Measurements from ENCODE around the gene MSH6. TPM values are rescaled to one million over a fixed set of nuclear protein-coding genes. Genes with fewer than 3 reads are reported as not detected.
A peak's percentile ranks its signal among the peaks of the same experiment; 100 is the strongest.

Gene MSH6
- total and polyA plus RNA-seq, 2 of the 13 experiments (the other 11 are each of a cell fraction or from before 2014, with no cell fraction given): 20.8 to 113 TPM

- no peak; the same call in 1 of the 2 replicates for TF ChIP-seq BRCA1 (CRISPR knock-in tag; IDR thresholded peaks at IDR 0.05)
- TF ChIP-seq CEBPG (CRISPR knock-in tag; IDR thresholded peaks at IDR 0.05): 0 out of 2 replicates have a peak, but pooled peaks have one; percentile 2
- TF ChIP-seq, protein P1, sequence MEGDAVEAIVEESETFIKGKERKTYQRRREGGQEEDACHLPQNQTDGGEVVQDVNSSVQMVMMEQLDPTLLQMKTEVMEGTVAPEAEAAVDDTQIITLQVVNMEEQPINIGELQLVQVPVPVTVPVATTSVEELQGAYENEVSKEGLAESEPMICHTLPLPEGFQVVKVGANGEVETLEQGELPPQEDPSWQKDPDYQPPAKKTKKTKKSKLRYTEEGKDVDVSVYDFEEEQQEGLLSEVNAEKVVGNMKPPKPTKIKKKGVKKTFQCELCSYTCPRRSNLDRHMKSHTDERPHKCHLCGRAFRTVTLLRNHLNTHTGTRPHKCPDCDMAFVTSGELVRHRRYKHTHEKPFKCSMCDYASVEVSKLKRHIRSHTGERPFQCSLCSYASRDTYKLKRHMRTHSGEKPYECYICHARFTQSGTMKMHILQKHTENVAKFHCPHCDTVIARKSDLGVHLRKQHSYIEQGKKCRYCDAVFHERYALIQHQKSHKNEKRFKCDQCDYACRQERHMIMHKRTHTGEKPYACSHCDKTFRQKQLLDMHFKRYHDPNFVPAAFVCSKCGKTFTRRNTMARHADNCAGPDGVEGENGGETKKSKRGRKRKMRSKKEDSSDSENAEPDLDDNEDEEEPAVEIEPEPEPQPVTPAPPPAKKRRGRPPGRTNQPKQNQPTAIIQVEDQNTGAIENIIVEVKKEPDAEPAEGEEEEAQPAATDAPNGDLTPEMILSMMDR (CRISPR knock-in tag; IDR thresholded peaks at IDR 0.05): no peak; the same call in 1 of the 2 replicates
- TF ChIP-seq ZC3H4 (CRISPR knock-in tag; IDR thresholded peaks at IDR 0.05; ENCODE audit: borderline replicate concordance): no peak
- no peak for TF ChIP-seq KLF9 (CRISPR knock-in tag; IDR thresholded peaks at IDR 0.05; ENCODE audit: low read depth)
- peak; percentile 54; the same call in 1 of the 2 replicates for TF ChIP-seq ZNF546 (CRISPR knock-in tag; conservative IDR thresholded peaks at IDR 0.05)
- TF ChIP-seq, protein P2, sequence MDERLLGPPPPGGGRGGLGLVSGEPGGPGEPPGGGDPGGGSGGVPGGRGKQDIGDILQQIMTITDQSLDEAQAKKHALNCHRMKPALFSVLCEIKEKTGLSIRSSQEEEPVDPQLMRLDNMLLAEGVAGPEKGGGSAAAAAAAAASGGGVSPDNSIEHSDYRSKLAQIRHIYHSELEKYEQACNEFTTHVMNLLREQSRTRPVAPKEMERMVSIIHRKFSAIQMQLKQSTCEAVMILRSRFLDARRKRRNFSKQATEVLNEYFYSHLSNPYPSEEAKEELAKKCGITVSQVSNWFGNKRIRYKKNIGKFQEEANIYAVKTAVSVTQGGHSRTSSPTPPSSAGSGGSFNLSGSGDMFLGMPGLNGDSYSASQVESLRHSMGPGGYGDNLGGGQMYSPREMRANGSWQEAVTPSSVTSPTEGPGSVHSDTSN (CRISPR knock-in tag; IDR thresholded peaks at IDR 0.05): no peak
- TF ChIP-seq ZSCAN29 (CRISPR knock-in tag; conservative IDR thresholded peaks at IDR 0.05): no peak
- TF ChIP-seq, protein P3, sequence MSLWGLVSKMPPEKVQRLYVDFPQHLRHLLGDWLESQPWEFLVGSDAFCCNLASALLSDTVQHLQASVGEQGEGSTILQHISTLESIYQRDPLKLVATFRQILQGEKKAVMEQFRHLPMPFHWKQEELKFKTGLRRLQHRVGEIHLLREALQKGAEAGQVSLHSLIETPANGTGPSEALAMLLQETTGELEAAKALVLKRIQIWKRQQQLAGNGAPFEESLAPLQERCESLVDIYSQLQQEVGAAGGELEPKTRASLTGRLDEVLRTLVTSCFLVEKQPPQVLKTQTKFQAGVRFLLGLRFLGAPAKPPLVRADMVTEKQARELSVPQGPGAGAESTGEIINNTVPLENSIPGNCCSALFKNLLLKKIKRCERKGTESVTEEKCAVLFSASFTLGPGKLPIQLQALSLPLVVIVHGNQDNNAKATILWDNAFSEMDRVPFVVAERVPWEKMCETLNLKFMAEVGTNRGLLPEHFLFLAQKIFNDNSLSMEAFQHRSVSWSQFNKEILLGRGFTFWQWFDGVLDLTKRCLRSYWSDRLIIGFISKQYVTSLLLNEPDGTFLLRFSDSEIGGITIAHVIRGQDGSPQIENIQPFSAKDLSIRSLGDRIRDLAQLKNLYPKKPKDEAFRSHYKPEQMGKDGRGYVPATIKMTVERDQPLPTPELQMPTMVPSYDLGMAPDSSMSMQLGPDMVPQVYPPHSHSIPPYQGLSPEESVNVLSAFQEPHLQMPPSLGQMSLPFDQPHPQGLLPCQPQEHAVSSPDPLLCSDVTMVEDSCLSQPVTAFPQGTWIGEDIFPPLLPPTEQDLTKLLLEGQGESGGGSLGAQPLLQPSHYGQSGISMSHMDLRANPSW (CRISPR knock-in tag; IDR thresholded peaks at IDR 0.05; ENCODE audit: borderline replicate concordance): peak; percentile 28; the same call in 1 of the 2 replicates
- peak; percentile 98 for TF ChIP-seq MAX (IDR thresholded peaks at IDR 0.05)
- TF ChIP-seq NCOA1 (CRISPR knock-in tag; IDR thresholded peaks at IDR 0.05): peak; percentile 46
- TF ChIP-seq ELF3 (CRISPR knock-in tag; IDR thresholded peaks at IDR 0.05): peak; percentile 61
- 0 out of 2 replicates have a peak, but pooled peaks have one; percentile 39 for TF ChIP-seq ZNF850 (CRISPR knock-in tag; conservative IDR thresholded peaks at IDR 0.05)
- peak; percentile 93; the same call in 1 of the 2 replicates for TF ChIP-seq SNAPC5 (CRISPR knock-in tag; IDR thresholded peaks at IDR 0.05; ENCODE audit: borderline replicate concordance)
- peak; percentile 84; the same call in 1 of the 2 replicates for TF ChIP-seq ELF4 (CRISPR knock-in tag; IDR thresholded peaks at IDR 0.05; ENCODE audit: borderline replicate concordance)
- TF ChIP-seq ZNF251 (CRISPR knock-in tag; IDR thresholded peaks at IDR 0.05): no peak; the same call in 1 of the 2 replicates
- peak; percentile 89 for TF ChIP-seq REXO4 (CRISPR knock-in tag; IDR thresholded peaks at IDR 0.05; ENCODE audit: borderline replicate concordance)
- peak; percentile 5 for TF ChIP-seq ZNF629 (CRISPR knock-in tag; conservative IDR thresholded peaks at IDR 0.05)
- peak; percentile 60 for TF ChIP-seq DRAP1 (CRISPR knock-in tag; IDR thresholded peaks at IDR 0.05)
- TF ChIP-seq ZNF713 (CRISPR knock-in tag; IDR thresholded peaks at IDR 0.05): peak; percentile 80; the same call in 1 of the 2 replicates
- TF ChIP-seq, protein P4, sequence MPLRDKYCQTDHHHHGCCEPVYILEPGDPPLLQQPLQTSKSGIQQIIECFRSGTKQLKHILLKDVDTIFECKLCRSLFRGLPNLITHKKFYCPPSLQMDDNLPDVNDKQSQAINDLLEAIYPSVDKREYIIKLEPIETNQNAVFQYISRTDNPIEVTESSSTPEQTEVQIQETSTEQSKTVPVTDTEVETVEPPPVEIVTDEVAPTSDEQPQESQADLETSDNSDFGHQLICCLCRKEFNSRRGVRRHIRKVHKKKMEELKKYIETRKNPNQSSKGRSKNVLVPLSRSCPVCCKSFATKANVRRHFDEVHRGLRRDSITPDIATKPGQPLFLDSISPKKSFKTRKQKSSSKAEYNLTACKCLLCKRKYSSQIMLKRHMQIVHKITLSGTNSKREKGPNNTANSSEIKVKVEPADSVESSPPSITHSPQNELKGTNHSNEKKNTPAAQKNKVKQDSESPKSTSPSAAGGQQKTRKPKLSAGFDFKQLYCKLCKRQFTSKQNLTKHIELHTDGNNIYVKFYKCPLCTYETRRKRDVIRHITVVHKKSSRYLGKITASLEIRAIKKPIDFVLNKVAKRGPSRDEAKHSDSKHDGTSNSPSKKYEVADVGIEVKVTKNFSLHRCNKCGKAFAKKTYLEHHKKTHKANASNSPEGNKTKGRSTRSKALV (CRISPR knock-in tag; IDR thresholded peaks at IDR 0.05): peak; percentile 84; the same call in 1 of the 2 replicates
Observed at GRCh38 chr2:47782671-47783485, at the start of gene MSH6 (continued).
